ENCODE measurements around the gene HOXC12. TPM values are rescaled to one million over a fixed set of nuclear protein-coding genes. Genes with fewer than 3 reads are reported as not detected.

HOXC12 gene
- total and polyA plus RNA-seq, 2 of the 8 experiments (the other 6 are each of a cell fraction or from before 2014, with no cell fraction given), result not detected

DNA sequence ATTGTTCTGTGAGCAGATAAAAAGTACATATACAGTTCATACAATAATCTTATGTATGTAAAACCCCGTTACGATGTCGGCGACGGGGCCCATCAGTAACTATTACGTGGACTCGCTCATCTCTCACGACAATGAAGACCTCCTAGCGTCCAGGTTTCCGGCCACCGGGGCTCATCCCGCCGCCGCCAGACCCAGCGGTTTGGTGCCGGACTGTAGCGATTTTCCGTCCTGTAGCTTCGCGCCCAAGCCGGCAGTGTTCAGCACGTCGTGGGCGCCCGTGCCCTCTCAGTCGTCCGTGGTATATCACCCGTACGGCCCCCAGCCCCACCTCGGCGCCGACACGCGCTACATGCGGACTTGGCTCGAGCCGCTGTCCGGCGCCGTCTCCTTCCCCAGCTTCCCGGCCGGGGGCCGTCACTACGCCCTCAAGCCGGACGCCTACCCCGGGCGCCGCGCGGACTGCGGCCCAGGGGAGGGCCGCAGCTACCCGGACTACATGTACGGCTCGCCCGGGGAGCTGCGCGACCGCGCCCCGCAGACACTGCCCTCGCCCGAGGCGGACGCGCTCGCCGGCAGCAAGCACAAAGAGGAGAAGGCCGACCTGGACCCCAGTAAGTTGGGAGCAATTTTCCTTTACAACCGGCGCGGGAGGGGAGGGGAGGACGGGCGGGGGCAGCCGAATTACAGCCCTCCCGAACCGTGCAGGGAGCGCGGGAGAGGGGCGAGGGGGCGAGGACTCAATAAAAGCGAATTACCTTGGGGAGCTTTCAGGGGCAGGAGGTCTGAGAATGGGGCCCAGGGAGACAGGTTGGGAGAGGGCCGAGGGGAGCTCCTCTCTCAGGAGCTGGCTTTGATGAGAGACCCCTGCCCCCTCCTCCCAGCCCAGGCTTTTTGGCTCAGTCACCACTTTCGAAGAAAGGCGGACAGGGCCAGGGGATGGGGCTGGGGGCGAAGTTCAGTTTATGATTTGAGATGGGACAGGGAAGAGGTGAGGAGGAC is 45.7 kb downstream of the HOXC12 start, which contains the start of gene HOXC9 (continued):
- TF ChIP-seq JUN (IDR thresholded peaks at IDR 0.05; ENCODE audit: low read depth, low read length) (no peak), POLR2A (IDR thresholded peaks at IDR 0.05; ENCODE audit: control extremely low read depth in 1 of 2, low read depth in 2 of 2, low read length in 2 of 2) (no peak), CBX8 (IDR thresholded peaks at IDR 0.05; ENCODE audit: borderline replicate concordance, low read depth, low read length) (0 out of 2 replicates have a peak, but pooled peaks have one; percentile 56), CREB1 (IDR thresholded peaks at IDR 0.05) (no peak), RBBP5 (IDR thresholded peaks at IDR 0.05; ENCODE audit: borderline replicate concordance, low read depth, low read length) (no peak), RNF2 (IDR thresholded peaks at IDR 0.05; ENCODE audit: borderline replicate concordance, low read depth, low read length, missing control alignments, poor library complexity, severe bottlenecking) (peak; percentile 94), GABPA (IDR thresholded peaks at IDR 0.05; ENCODE audit: borderline replicate concordance, insufficient read depth, low read length) (no peak), EZH2 (IDR thresholded peaks at IDR 0.05; ENCODE audit: low read depth, low read length, severe bottlenecking) (peak; percentile 100), BRCA1 (IDR thresholded peaks at IDR 0.05; ENCODE audit: low read depth, low read length) (no peak), SP1 (IDR thresholded peaks at IDR 0.05; ENCODE audit: low read depth, low read length) (no peak), CTBP2 (IDR thresholded peaks at IDR 0.05; ENCODE audit: borderline replicate concordance, insufficient read depth, insufficient read length, low read length) (peak; percentile 70), SIRT6 (IDR thresholded peaks at IDR 0.05; ENCODE audit: low read length) (no peak), HDAC6 (IDR thresholded peaks at IDR 0.05; ENCODE audit: low read depth, low read length) (no peak), SRF (IDR thresholded peaks at IDR 0.05; ENCODE audit: low read depth, low read length) (no peak), CHD1 (IDR thresholded peaks at IDR 0.05; ENCODE audit: low read depth, low read length) (no peak)
- TF ChIP-seq, protein P1, sequence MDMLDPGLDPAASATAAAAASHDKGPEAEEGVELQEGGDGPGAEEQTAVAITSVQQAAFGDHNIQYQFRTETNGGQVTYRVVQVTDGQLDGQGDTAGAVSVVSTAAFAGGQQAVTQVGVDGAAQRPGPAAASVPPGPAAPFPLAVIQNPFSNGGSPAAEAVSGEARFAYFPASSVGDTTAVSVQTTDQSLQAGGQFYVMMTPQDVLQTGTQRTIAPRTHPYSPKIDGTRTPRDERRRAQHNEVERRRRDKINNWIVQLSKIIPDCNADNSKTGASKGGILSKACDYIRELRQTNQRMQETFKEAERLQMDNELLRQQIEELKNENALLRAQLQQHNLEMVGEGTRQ (IDR thresholded peaks at IDR 0.05; ENCODE audit: low read length), result no peak

All from H1 (cell line).